Caco-2 (cell line): Measurements from ENCODE around the gene UBE2V1. TPM values are rescaled to one million over a fixed set of nuclear protein-coding genes. Genes with fewer than 3 reads are reported as not detected.
A peak's percentile ranks its signal among the peaks of the same experiment; 100 is the strongest.

ENCODE experiments used
- BruUV-seq: library from RNA; stranded (reverse); fragments of 400-500 nt; replicated peaks from 2 replicates; lab custom pipeline; 2021; lab: Mats Ljungman, UMichigan
- CTCF ChIA-PET: fragments of 300-600 bp; sonication (Branson Sonifier 250); formaldehyde crosslinking; loops from one replicate; lab custom pipeline; 2022; ENCODE audit warnings: antibody characterized with exemption; lab: Charles Lee
- POLR2A ChIA-PET: fragments of 300-600 bp; sonication (Branson Sonifier 250); formaldehyde crosslinking; loops from one replicate; lab custom pipeline; 2022; ENCODE audit warnings: antibody characterized with exemption; lab: Charles Lee
- DNase-seq, 2 experiments: peaks; one replicate each; pipeline versions ENCODE4 v3.0.0 to v3.0.0-alpha.2; 2020 to 2022
- H3K27me3 ChIP-seq: replicated peaks from 2 replicates; pipeline ENCODE4 v1.6.0; 2011; ENCODE audit warnings: low read length; ENCODE audit not compliant: control insufficient read depth, insufficient read depth
- H3K36me3 ChIP-seq: 2 replicates; pipeline ENCODE4 v1.5.1; 2011; ENCODE audit warnings: low read length; ENCODE audit not compliant: control insufficient read depth, insufficient read depth
- H3K4me1 ChIP-seq: fragments of 250-450 bp; sonication (Bioruptor Pico); 2 replicates; pipeline ENCODE4 v1.5.1; 2020; ENCODE audit warnings: mild to moderate bottlenecking
- H3K4me3 ChIP-seq: 2 replicates; pipeline ENCODE4 v1.5.1; 2011; ENCODE audit warnings: low read depth, mild to moderate bottlenecking, control low read depth, low read length
- H3K9me3 ChIP-seq: fragments of 250-450 bp; sonication (Bioruptor Pico); 2 replicates; pipeline ENCODE4 v1.5.1; 2020; ENCODE audit warnings: mild to moderate bottlenecking, moderate library complexity
- H3K27ac Mint-ChIP-seq: one replicate; pipeline ENCODE4 v1.8.0; 2022; ENCODE audit warnings: mixed read lengths; ENCODE audit not compliant: unreplicated experiment
- H3K27me3 Mint-ChIP-seq: one replicate; pipeline ENCODE4 v1.8.0; 2022; ENCODE audit warnings: mixed read lengths; ENCODE audit not compliant: insufficient read depth, unreplicated experiment
- H3K36me3 Mint-ChIP-seq: one replicate; pipeline ENCODE4 v1.8.0; 2022; ENCODE audit warnings: mild to moderate bottlenecking, mixed read lengths; ENCODE audit not compliant: insufficient read depth, unreplicated experiment
- H3K4me1 Mint-ChIP-seq: one replicate; pipeline ENCODE4 v1.8.0; 2022; ENCODE audit warnings: low read depth, mixed read lengths; ENCODE audit not compliant: unreplicated experiment
- H3K4me3 Mint-ChIP-seq: one replicate; pipeline ENCODE4 v1.8.0; 2022; ENCODE audit warnings: mild to moderate bottlenecking, moderate library complexity, mixed read lengths; ENCODE audit not compliant: unreplicated experiment
- H3K9me3 Mint-ChIP-seq: one replicate; pipeline ENCODE4 v1.8.0; 2022; ENCODE audit warnings: mixed read lengths; ENCODE audit not compliant: unreplicated experiment
- CTCF ChIP-seq, 2 experiments: fragments of 200-600 bp in 1 of 2; IDR thresholded peaks; 1 replicate in 1 of 2; 2 replicates in 1 of 2; pipeline versions ENCODE4 v1.5.1 to v1.8.0; 2011 to 2022; ENCODE audit warnings: antibody characterized with exemption in 1 of 2, control low read depth in 1 of 2, inconsistent platforms in 1 of 2, low read depth in 1 of 2, low read length in 1 of 2, mild to moderate bottlenecking in 1 of 2, moderate library complexity in 1 of 2; ENCODE audit not compliant: insufficient read depth in 1 of 2, severe bottlenecking in 1 of 2, unreplicated experiment in 1 of 2
- intact Hi-C: fragments of 100-400 bp; cut with micrococcal nuclease; formaldehyde crosslinking; loops from one replicate; pipeline ENCODE4 v1.10.0; 2022; ENCODE audit not compliant: unreplicated experiment
- total RNA-seq: library from RNA; stranded (reverse); gene quantifications from 2 replicates; pipeline ENCODE4 v1.2.3, GENCODE V29; 2022

UBE2V1 gene
- total RNA-seq, 1 experiment from 2014 or later = 485 TPM

DNA sequence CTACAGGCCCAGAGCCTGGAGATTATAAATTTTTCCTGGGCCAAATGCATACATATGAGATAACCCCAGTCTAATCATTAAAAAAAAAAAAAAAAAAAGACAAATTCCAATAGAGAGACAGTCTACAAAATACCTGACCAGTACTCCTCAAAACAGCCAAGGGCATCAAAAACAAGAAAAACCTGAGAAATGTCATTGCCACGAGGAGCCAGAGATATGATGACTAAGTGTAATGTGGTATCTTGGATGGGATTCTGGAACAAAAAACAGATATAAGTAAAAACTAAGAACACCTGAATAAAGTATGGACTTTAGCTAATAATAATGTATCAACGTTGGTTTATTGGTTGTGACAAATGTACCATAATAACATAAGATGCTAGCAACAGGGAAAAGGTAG, 24.9 kb downstream of the UBE2V1 start:
- H3K4me1 Mint-ChIP-seq = peaks cover 30% of the 10 kb centered on the region
- H3K27ac Mint-ChIP-seq = no peak overlapping the region
- DNase-seq = no peak
- peaks cover 97% of the 10 kb centered on the region for H3K36me3 Mint-ChIP-seq
- H3K4me3 Mint-ChIP-seq = no peak overlapping the region
- Histone ChIP-seq H3K4me1 (peaks cover 10% of the 10 kb centered on the region; the same call in 1 of the 2 replicates), H3K36me3 (peaks cover 8% of the 10 kb centered on the region), H3K27me3 (no peaks in the 10 kb centered on the region), H3K4me3 (no peak overlapping the region), H3K9me3 (no peaks in the 10 kb centered on the region)
- ChIA-PET POLR2A (no interaction called here), CTCF (interaction anchor here (2.2 kb wide), 1 partner anchor 109 kb away, joined by 4 read pairs; no protein-coding TSS in a partner anchor)
- intact Hi-C loops = loop anchor here (5.0 kb wide), 1 partner anchor 111 kb away; no protein-coding TSS in a partner anchor
- TF ChIP-seq CTCF (IDR thresholded peaks at IDR 0.05; ENCODE audit: insufficient read depth in 1 of 2, low read depth in 1 of 2, low read length in 1 of 2, severe bottlenecking in 1 of 2, unreplicated experiment in 1 of 2) = no peak
- no peaks in the 10 kb centered on the region for H3K27me3 Mint-ChIP-seq
- no peaks in the 10 kb centered on the region for H3K9me3 Mint-ChIP-seq
- no TSS peak for BruUV-seq

DNA sequence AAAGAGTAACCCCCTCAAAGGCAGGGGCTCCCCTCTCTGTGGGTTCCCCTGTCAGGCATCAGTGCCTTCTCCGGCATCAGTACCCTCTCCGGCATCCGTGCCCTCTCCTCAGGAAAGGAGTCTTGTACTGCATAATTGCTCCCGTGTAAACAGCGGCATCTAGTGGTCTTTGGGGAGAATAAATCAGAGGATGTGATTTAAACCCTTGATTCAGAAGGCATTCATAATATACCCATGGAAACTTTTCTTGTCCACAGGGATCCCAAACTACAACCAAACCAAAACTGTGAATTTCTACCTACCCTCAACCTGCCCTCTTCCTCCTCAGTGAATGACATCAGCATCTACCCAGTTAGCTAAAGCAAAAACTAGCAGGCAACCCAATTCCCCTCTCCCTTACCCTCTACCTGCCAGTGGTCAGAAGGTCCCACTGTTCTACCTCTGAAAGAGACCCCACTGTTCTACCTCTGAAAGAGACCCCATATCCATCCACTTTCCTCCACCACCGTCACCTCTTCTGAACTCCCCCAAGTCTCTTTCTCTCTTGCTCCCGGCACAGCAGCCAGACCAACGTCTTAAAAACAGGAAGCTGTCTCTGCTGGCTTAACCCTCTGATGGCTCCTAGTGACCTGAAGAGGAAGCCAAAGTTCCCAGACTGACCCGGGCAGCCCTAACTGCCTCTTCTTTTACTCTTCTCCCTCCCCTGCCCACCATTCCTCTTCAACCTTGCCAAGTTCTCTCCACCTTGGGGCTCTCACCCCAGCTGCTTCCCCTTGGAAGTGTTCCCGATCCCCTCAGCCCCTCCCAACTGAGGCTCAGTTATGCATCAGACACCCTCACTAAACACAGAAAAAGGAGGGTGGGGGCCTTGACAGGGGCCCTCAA, 27.2 kb downstream of the UBE2V1 start:
- H3K4me3 Mint-ChIP-seq = no peak overlapping the region
- H3K4me1 Mint-ChIP-seq = peaks cover 24% of the 10 kb centered on the region
- ChIA-PET POLR2A (no interaction called here), CTCF (interaction anchor here (0.6 to 4.1 kb wide), 9 partner anchors 9 to 150 kb away, joined by 3 to 36 read pairs (median 10); partner anchors contain the start of gene RNF114)
- TF ChIP-seq CTCF (IDR thresholded peaks at IDR 0.05; ENCODE audit: insufficient read depth in 1 of 2, low read depth in 1 of 2, low read length in 1 of 2, severe bottlenecking in 1 of 2, unreplicated experiment in 1 of 2) = peak; percentile 95 to 96
- H3K9me3 Mint-ChIP-seq = no peaks in the 10 kb centered on the region
- Histone ChIP-seq H3K4me3 (no peak overlapping the region), H3K27me3 (no peaks in the 10 kb centered on the region), H3K4me1 (peaks cover 8% of the 10 kb centered on the region; the same call in 1 of the 2 replicates), H3K36me3 (peaks cover 8% of the 10 kb centered on the region), H3K9me3 (no peaks in the 10 kb centered on the region)
- no peak overlapping the region for H3K27ac Mint-ChIP-seq
- BruUV-seq = no TSS peak
- peak; percentile 74 to 80 for DNase-seq
- no peaks in the 10 kb centered on the region for H3K27me3 Mint-ChIP-seq
- intact Hi-C loops = loop anchor here (1.0 to 5.0 kb wide), 2 partner anchors 9 to 108 kb away; no protein-coding TSS in a partner anchor
- H3K36me3 Mint-ChIP-seq = peaks cover 94% of the 10 kb centered on the region

- BruUV-seq = no TSS peak
- no peak overlapping the region for H3K27ac Mint-ChIP-seq
- Histone ChIP-seq H3K4me1 (0 out of 2 replicates have a peak, but pooled peaks cover 6% of the 10 kb centered on the region), H3K36me3 (peaks cover 8% of the 10 kb centered on the region), H3K4me3 (no peak overlapping the region), H3K9me3 (no peaks in the 10 kb centered on the region), H3K27me3 (no peaks in the 10 kb centered on the region)
- no peaks in the 10 kb centered on the region for H3K27me3 Mint-ChIP-seq
- peaks cover 18% of the 10 kb centered on the region for H3K4me1 Mint-ChIP-seq
- H3K36me3 Mint-ChIP-seq = peaks cover 91% of the 10 kb centered on the region
- no peaks in the 10 kb centered on the region for H3K9me3 Mint-ChIP-seq
- intact Hi-C loops = loop anchor here (1.0 to 5.0 kb wide), 2 partner anchors 9 to 108 kb away; no protein-coding TSS in a partner anchor
- TF ChIP-seq CTCF (IDR thresholded peaks at IDR 0.05; ENCODE audit: insufficient read depth in 1 of 2, low read depth in 1 of 2, low read length in 1 of 2, severe bottlenecking in 1 of 2, unreplicated experiment in 1 of 2) = no peak
- CTCF ChIA-PET = interaction anchor here (0.5 to 4.1 kb wide), 8 partner anchors 9 to 412 kb away, joined by 4 to 36 read pairs (median 10); partner anchors contain the start of gene RNF114
- H3K4me3 Mint-ChIP-seq = no peak overlapping the region
- POLR2A ChIA-PET = no interaction called here
- DNase-seq = no peak
These were observed 27.8 kb downstream of the UBE2V1 start for GRCh38 chr20:50085146-50085480.
